Measurements from ENCODE around the gene FCER1G. TPM values are rescaled to one million over a fixed set of nuclear protein-coding genes. Genes with fewer than 3 reads are reported as not detected.

Gene FCER1G
- total and polyA plus RNA-seq, 9 donors = 6.9 to 24.9 (median 20.2) TPM

DNA sequence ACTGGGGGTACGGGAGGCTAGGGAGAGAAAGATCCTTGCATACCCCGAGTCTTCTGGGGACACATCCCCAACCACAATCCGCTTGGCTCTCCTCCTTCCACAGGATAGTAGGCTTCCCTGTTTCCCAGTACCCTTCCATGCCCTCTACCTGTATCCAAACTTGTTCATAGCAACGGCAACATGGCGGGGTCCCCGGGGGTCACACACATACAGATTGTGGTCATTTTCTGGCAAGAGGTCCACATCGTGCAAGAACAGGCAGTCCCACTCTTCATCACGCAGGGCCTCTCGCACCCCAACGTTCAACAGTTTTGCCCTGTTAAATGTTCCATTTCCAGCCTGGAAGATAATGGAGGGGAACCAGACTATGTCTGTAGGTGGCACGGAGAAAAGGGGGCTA, 41.4 kb upstream of the FCER1G start:
- DNase-seq = no peak
- peaks cover 25% of the 10 kb centered on the region for H3K4me1 ChIP-seq (ENCODE audit: control insufficient read depth, insufficient read depth, low read length)
- H3K27me3 ChIP-seq (ENCODE audit: control insufficient read depth, insufficient read depth, low read length) = no peaks in the 10 kb centered on the region
- no peak overlapping the region for H3K27ac ChIP-seq (ENCODE audit: low read length)
- no peak overlapping the region for H3K4me3 ChIP-seq (ENCODE audit: low read length)
- H3K9me3 ChIP-seq (replicated peaks; ENCODE audit: control insufficient read depth, low read depth, low read length) = no peaks in the 10 kb centered on the region
- peaks cover 65% of the 10 kb centered on the region for H3K36me3 ChIP-seq (ENCODE audit: control insufficient read depth, insufficient read depth, low read length)
- WGBS (ENCODE audit: insufficient coverage) = 97% methylated on average over 8 of the region's 11 CpGs

DNA sequence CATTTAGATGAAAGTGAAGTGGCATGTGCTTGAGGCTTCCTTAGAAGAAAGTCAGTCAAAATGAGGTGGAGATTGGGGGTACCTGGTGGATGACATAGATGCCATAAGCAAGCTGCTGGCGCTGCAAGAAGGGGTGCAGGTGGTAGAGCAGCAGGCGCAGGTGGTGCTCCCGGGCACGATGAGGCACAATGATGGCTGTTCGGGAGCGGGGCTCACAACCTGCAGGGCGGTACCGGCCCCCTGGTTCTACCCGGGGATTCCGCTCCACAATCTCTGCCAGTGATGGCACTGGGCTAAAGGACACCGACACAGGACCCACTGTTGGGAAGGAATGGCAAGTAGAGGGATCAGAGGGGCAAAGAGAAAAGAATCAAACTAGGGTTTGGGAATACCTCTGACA, 40.2 kb upstream of the FCER1G start:
- H3K27me3 ChIP-seq (ENCODE audit: control insufficient read depth, insufficient read depth, low read length) = no peaks in the 10 kb centered on the region
- peaks cover 55% of the 10 kb centered on the region for H3K36me3 ChIP-seq (ENCODE audit: control insufficient read depth, insufficient read depth, low read length)
- H3K27ac ChIP-seq (ENCODE audit: low read length) = no peak overlapping the region
- peaks cover 25% of the 10 kb centered on the region for H3K4me1 ChIP-seq (ENCODE audit: control insufficient read depth, insufficient read depth, low read length)
- no peak overlapping the region for H3K4me3 ChIP-seq (ENCODE audit: low read length)
- 93% methylated on average over 11 of the region's 11 CpGs for whole genome bisulfite sequencing (ENCODE audit: insufficient coverage)
- H3K9me3 ChIP-seq (replicated peaks; ENCODE audit: control insufficient read depth, low read depth, low read length) = no peaks in the 10 kb centered on the region
- no peak for DNase-seq

DNA sequence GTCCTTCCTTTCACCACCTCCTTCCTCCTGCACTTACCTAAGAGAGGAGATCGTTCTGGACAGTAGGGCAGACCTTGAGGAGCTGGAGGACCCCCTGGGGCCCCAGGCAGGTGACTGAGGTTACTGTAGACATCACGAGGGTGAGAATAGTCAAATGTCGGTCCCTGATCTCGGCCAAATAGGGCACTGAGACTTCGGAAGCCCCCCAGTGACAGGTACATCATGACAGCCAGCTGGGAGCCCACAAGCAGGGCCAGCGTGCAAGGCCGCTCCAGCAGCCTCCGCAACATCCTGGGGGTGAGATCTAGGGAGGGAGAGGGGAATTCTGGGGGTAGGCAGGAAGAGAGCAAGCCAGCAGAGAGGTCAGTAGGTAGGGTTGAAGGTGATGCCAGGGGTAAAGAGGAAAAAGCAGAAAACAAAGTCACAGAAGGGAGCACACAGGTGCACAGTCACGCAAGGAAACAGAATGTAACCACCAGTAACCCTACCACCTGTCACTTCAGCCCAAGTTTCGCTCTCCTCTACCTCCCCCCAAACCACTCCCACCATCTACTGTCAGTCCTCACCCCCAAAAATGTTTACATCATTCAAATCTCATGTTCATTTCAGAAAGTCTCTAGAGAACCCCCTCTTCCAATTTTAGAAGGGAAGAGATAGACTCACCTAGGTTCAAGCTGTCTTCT, 39.2 kb upstream of the FCER1G start:
- no peak overlapping the region for H3K27ac ChIP-seq (ENCODE audit: low read length)
- WGBS (ENCODE audit: insufficient coverage) = 93% methylated on average over 8 of the region's 10 CpGs
- peaks cover 48% of the 10 kb centered on the region for H3K36me3 ChIP-seq (ENCODE audit: control insufficient read depth, insufficient read depth, low read length)
- peak overlapping the region; percentile 96 for H3K4me3 ChIP-seq (ENCODE audit: low read length)
- no peak for DNase-seq
- H3K9me3 ChIP-seq (replicated peaks; ENCODE audit: control insufficient read depth, low read depth, low read length) = no peaks in the 10 kb centered on the region
- no peaks in the 10 kb centered on the region for H3K27me3 ChIP-seq (ENCODE audit: control insufficient read depth, insufficient read depth, low read length)
- H3K4me1 ChIP-seq (ENCODE audit: control insufficient read depth, insufficient read depth, low read length) = peaks cover 25% of the 10 kb centered on the region

DNA sequence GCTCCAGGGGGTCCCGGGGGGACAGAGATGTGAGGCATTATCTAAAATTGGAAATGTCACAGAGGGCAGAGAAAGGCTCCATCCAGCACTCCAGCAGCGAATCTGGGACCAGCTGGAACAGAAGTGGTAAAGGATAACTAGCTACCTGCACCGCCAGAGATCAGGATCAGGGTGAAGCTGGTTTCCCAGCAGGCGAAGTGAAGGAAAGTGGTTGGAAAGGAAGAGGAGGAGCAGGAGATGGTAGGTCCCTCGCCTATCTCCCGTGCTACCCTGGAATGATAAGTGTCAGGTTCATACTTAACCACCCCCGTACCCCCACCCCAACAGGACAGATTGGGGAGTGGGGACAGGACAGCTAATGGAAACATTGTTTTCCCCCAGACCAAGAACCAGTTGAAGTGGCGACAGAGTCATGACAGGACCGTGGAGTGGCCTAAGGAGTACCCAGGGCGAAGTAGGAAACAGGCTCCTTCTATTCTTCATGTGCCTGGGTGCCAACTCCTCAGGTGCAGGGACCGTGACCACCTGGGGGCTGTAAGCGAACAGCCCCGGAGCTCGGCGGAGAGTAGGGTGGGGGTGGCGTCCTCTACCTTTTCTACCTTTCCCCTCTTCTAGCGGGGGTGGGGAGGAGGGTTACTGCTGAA, 38.5 kb upstream of the FCER1G start:
- Histone ChIP-seq H3K27ac (ENCODE audit: low read length) (peak overlapping the region; percentile 85), H3K9me3 (replicated peaks; ENCODE audit: control insufficient read depth, low read depth, low read length) (no peaks in the 10 kb centered on the region), H3K27me3 (ENCODE audit: control insufficient read depth, insufficient read depth, low read length) (no peaks in the 10 kb centered on the region), H3K36me3 (ENCODE audit: control insufficient read depth, insufficient read depth, low read length) (peaks cover 41% of the 10 kb centered on the region), H3K4me3 (ENCODE audit: low read length) (peak overlapping the region; percentile 96), H3K4me1 (ENCODE audit: control insufficient read depth, insufficient read depth, low read length) (peaks cover 25% of the 10 kb centered on the region)
- WGBS (ENCODE audit: insufficient coverage) = 35% methylated on average over 5 of the region's 17 CpGs
- DNase-seq = no peak

DNA sequence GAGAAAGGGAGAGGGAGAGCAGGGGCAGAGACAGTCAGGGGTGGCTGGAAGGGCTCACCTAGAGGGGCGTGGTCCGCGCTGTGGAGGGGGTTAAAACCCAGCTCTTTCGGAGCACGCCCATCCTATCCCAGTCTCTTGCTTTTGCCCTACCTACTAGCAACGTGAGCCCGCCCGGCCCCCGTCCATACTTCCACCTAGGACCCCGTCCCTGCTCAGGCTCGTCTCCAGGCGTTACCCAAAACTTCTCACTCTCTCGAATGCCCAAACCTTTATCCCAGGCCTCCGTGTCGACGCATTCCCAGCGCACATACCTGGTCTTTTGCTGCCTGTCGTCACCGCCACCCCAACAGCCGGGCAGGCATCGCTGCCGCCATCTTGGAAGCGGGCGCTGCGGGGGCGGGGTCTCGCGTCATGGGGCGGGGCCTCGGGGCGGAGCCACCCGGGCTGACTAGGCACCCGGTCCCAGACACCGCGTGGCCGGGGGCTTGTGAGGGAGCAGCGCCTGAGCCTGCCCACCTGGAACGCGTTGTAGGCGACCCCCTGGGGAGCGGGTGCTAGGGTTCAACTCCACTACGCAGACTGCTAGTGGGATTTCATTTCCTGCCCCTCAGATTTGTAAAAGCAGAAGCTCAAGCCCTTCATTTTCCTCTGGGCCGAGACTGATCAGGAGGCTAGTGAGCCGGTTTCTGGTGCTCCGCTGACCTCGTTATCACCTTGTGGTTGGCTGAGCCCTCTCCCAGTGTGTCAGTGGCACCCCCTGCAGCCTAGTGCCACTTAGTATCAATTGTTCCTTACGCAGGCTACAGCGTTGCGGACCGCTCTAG, 37.8 kb upstream of the FCER1G start, which contains the start of gene B4GALT3:
Gene B4GALT3, minus strand, starts transcription at position 396 of the 824 bp plus-strand sequence. CDS start 1,447 bp downstream, outside the sequence.
- 0% methylated on average over 41 of the region's 50 CpGs for WGBS (ENCODE audit: insufficient coverage)
- peak within 1 kb of the TSS; percentile 96 for H3K4me3 ChIP-seq (ENCODE audit: low read length)
- peak within 1 kb of the TSS; percentile 86 for H3K27ac ChIP-seq (ENCODE audit: low read length)
- peak; percentile 91 for DNase-seq
- no peaks in the 10 kb centered on the region for H3K27me3 ChIP-seq (ENCODE audit: control insufficient read depth, insufficient read depth, low read length)
- peaks cover 25% of the 10 kb centered on the region for H3K4me1 ChIP-seq (ENCODE audit: control insufficient read depth, insufficient read depth, low read length)
- no peaks in the 10 kb centered on the region for H3K9me3 ChIP-seq (replicated peaks; ENCODE audit: control insufficient read depth, low read depth, low read length)
- H3K36me3 ChIP-seq (ENCODE audit: control insufficient read depth, insufficient read depth, low read length) = peaks cover 34% of the 10 kb centered on the region

DNA sequence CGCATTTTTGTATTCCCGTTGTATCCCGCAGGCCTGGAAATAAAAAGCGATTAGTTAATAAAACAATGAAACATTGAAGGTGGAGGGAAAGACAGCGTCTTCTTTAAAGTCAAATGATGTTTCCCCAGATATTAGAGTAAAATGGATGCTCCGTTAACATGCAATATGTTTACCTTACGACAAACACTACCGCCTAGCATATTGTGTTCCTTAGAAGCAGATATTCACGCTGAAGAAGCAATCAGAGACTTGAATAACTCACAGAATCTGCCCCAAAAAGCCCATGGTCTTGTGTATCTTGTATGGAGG, 37.2 kb upstream of the FCER1G start:
- Histone ChIP-seq H3K9me3 (replicated peaks; ENCODE audit: control insufficient read depth, low read depth, low read length) (no peaks in the 10 kb centered on the region), H3K4me1 (ENCODE audit: control insufficient read depth, insufficient read depth, low read length) (peaks cover 22% of the 10 kb centered on the region), H3K27ac (ENCODE audit: low read length) (peak overlapping the region; percentile 86), H3K36me3 (ENCODE audit: control insufficient read depth, insufficient read depth, low read length) (peaks cover 29% of the 10 kb centered on the region), H3K4me3 (ENCODE audit: low read length) (peak overlapping the region; percentile 96), H3K27me3 (ENCODE audit: control insufficient read depth, insufficient read depth, low read length) (no peaks in the 10 kb centered on the region)
- WGBS (ENCODE audit: insufficient coverage) = no CpG with 5 or more reads among the region's 9 CpGs
- no peak for DNase-seq

DNA sequence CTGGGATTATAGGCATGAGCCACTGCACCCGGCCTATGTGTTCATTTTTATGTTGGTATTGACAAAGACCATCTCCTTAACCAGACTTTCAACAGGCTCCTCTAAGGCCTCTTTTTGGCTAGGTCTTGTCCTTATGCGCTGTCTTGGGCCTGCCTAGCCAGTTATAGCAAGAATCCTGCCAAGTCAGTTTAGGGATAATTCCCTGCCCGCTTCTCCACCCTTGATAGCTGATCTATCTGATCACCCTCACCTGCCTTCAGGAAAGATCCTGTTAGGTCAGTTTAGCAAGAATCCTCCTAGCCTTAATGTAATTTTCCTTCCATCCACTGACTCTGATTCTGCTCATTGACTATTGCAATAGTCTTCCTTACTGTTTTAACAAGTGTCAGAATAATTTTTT, 35.4 kb upstream of the FCER1G start:
- DNase-seq = no peak
- no peak overlapping the region for H3K27ac ChIP-seq (ENCODE audit: low read length)
- no peaks in the 10 kb centered on the region for H3K9me3 ChIP-seq (replicated peaks; ENCODE audit: control insufficient read depth, low read depth, low read length)
- WGBS (ENCODE audit: insufficient coverage) = 94% methylated on average over 2 of the region's 3 CpGs
- H3K27me3 ChIP-seq (ENCODE audit: control insufficient read depth, insufficient read depth, low read length) = no peaks in the 10 kb centered on the region
- peaks cover 16% of the 10 kb centered on the region for H3K4me1 ChIP-seq (ENCODE audit: control insufficient read depth, insufficient read depth, low read length)
- no peak overlapping the region for H3K4me3 ChIP-seq (ENCODE audit: low read length)
- H3K36me3 ChIP-seq (ENCODE audit: control insufficient read depth, insufficient read depth, low read length) = peaks cover 15% of the 10 kb centered on the region

DNA sequence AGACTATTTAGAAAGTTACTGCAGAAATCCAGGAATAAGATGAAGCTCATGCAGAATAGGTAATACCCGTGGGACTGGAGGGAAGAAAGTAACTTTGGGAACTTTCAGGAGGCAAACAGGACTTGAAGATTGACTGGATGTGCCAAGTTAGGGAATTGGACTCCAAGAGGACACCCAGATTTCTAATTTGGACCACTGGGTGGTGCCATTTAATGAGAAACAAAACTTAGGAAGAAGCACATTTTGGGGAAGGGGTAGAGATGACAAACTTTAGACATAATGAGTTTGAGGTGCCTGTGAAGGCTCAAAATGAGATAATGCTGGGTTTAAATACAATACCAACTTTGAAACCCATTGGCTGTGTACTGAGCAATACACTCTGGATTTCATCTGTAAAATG, 34.5 kb upstream of the FCER1G start:
- DNase-seq = no peak
- 58% methylated on average over 1 of the region's 1 CpG for WGBS (ENCODE audit: insufficient coverage)
- H3K9me3 ChIP-seq (replicated peaks; ENCODE audit: control insufficient read depth, low read depth, low read length) = no peaks in the 10 kb centered on the region
- H3K4me1 ChIP-seq (ENCODE audit: control insufficient read depth, insufficient read depth, low read length) = peaks cover 23% of the 10 kb centered on the region
- peaks cover 6% of the 10 kb centered on the region for H3K36me3 ChIP-seq (ENCODE audit: control insufficient read depth, insufficient read depth, low read length)
- H3K27ac ChIP-seq (ENCODE audit: low read length) = no peak overlapping the region
- no peaks in the 10 kb centered on the region for H3K27me3 ChIP-seq (ENCODE audit: control insufficient read depth, insufficient read depth, low read length)
- H3K4me3 ChIP-seq (ENCODE audit: low read length) = no peak overlapping the region

DNA sequence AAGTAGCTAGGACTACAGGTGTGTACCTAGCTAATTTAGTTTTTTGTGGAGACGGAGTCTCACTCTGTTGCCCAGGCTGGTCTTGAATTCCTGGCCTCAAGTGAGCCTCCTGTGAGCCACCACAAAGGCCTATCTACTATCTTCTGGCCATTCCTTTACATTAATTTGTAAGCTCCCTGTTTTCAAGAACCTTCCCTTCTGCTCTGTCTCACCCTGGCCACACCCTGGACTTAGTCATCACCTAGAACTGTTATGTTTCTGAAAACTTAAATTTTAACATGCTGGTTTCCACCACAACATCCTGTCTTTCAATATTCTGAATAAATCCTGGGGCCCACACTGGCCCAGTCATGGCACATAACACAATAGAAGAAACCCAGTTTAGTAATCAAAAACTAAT, 32.9 kb upstream of the FCER1G start:
- no peak overlapping the region for H3K4me3 ChIP-seq (ENCODE audit: low read length)
- DNase-seq = no peak
- no peaks in the 10 kb centered on the region for H3K27me3 ChIP-seq (ENCODE audit: control insufficient read depth, insufficient read depth, low read length)
- 100% methylated on average over 1 of the region's 1 CpG for WGBS (ENCODE audit: insufficient coverage)
- no peaks in the 10 kb centered on the region for H3K36me3 ChIP-seq (ENCODE audit: control insufficient read depth, insufficient read depth, low read length)
- H3K9me3 ChIP-seq (replicated peaks; ENCODE audit: control insufficient read depth, low read depth, low read length) = no peaks in the 10 kb centered on the region
- H3K4me1 ChIP-seq (ENCODE audit: control insufficient read depth, insufficient read depth, low read length) = peaks cover 26% of the 10 kb centered on the region
- no peak overlapping the region for H3K27ac ChIP-seq (ENCODE audit: low read length)

DNA sequence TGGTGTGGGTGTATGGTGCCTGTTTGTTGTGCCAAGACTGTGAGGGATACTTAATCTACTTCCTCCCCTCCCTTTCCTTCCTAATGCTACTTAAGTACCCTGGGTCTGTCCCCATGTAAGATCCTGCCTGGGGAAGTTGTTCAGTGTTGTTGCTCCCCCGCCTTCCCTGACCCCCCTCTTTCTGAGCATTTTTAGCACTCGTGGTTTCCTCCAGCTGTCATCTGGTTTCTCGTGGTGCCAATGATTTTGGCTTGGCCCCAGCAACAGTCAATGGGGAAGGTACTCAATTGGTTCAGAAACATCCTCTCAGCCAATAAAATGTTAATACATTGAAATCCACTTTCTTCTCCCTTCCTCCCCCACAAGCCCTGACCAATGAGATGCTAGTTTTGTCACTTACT, 29.8 kb upstream of the FCER1G start:
- H3K4me1 ChIP-seq (ENCODE audit: control insufficient read depth, insufficient read depth, low read length) = peaks cover 26% of the 10 kb centered on the region
- H3K27ac ChIP-seq (ENCODE audit: low read length) = peak overlapping the region; percentile 89
- DNase-seq = peak; percentile 95
- 4% methylated on average over 3 of the region's 3 CpGs for WGBS (ENCODE audit: insufficient coverage)
- H3K27me3 ChIP-seq (ENCODE audit: control insufficient read depth, insufficient read depth, low read length) = no peaks in the 10 kb centered on the region
- H3K9me3 ChIP-seq (replicated peaks; ENCODE audit: control insufficient read depth, low read depth, low read length) = no peaks in the 10 kb centered on the region
- H3K36me3 ChIP-seq (ENCODE audit: control insufficient read depth, insufficient read depth, low read length) = no peaks in the 10 kb centered on the region
- H3K4me3 ChIP-seq (ENCODE audit: low read length) = no peak overlapping the region

Measured in muscle of leg (tissue), 11 donors.